ENCODE measurements around the gene PVALEF. TPM values are rescaled to one million over a fixed set of nuclear protein-coding genes. Genes with fewer than 3 reads are reported as not detected.

Gene PVALEF
- total RNA-seq, 4 donors from 2014 or later, result not detected

GRCh38 chr17:81119223-81120148 lies 45.8 kb upstream of the PVALEF start:
- peak; percentile 70 for ATAC-seq (ENCODE audit: low FRiP score)
- TF ChIP-seq CTCF (IDR thresholded peaks at IDR 0.05), result no peak

GRCh38 chr17:81120149-81120484 lies 45.2 kb upstream of the PVALEF start:
- DNase-seq (ENCODE audit: low spot score) (no peak), ATAC-seq (ENCODE audit: low FRiP score) (no peak)
- no peak for TF ChIP-seq CTCF (IDR thresholded peaks at IDR 0.05)

More at GRCh38 chr17:81119223-81120148, 45.8 kb upstream of the PVALEF start:
- DNase-seq (ENCODE audit: low spot score), result peak; percentile 94

- ATAC-seq (ENCODE audit: low FRiP score), result no peak
- TF ChIP-seq CTCF (IDR thresholded peaks at IDR 0.05), result no peak
- DNase-seq (ENCODE audit: low spot score), result no peak
These were observed 44.3 kb upstream of the PVALEF start for GRCh38 chr17:81120695-81121621.

- ATAC-seq (ENCODE audit: low FRiP score) (no peak), DNase-seq (ENCODE audit: low spot score) (no peak)
- no peak for TF ChIP-seq CTCF (IDR thresholded peaks at IDR 0.05)
These were observed 43.2 kb upstream of the PVALEF start for GRCh38 chr17:81121841-81122733.

GRCh38 chr17:81123052-81124048 lies 42.0 kb upstream of the PVALEF start:
- no peak for TF ChIP-seq CTCF (IDR thresholded peaks at IDR 0.05)
- ATAC-seq (ENCODE audit: low FRiP score), result no peak
- DNase-seq (ENCODE audit: low spot score), result no peak
